BLaER1 treated with 17β-estradiol and CSF1 and Interleukin-3, amounts not matched to agents 10 nM and 100 nM (cell line): ENCODE data around the gene AP1B1.

ENCODE experiments used
- H3K27ac ChIP-seq, 11 experiments: shearing (Covaris generic); formaldehyde crosslinking; 2 replicates each; pipeline ENCODE4 v1.8.1; 2022
- H3K27me3 ChIP-seq, 11 experiments: shearing (Covaris generic); formaldehyde crosslinking; 2 replicates each; pipeline ENCODE4 v1.8.1; 2022
- H3K36me3 ChIP-seq, 11 experiments: shearing (Covaris generic); formaldehyde crosslinking; 2 replicates each; pipeline ENCODE4 v1.8.1; 2022
- H3K4me1 ChIP-seq, 10 experiments: shearing (Covaris generic); formaldehyde crosslinking; 2 replicates each; pipeline ENCODE4 v1.8.1; 2022
- H3K4me2 ChIP-seq, 11 experiments: shearing (Covaris generic); formaldehyde crosslinking; 2 replicates each; pipeline ENCODE4 v1.8.1; 2022
- H3K4me3 ChIP-seq, 10 experiments: shearing (Covaris generic); formaldehyde crosslinking; 2 replicates each; pipeline ENCODE4 v1.8.1; 2022
- H3K9ac ChIP-seq, 11 experiments: shearing (Covaris generic); formaldehyde crosslinking; 2 replicates each; pipeline ENCODE4 v1.8.1; 2022
- H3K9me3 ChIP-seq, 11 experiments: shearing (Covaris generic); formaldehyde crosslinking; replicated peaks in 1 of 11; 2 replicates each; pipeline ENCODE4 v1.8.1; 2022
- H4K20me1 ChIP-seq, 11 experiments: shearing (Covaris generic); formaldehyde crosslinking; 2 replicates each; pipeline ENCODE4 v1.8.1; 2022
- Cebpa-rat ChIP-seq, 11 experiments: shearing (Covaris generic); IDR thresholded peaks; 2 replicates each; pipeline ENCODE4 v1.8.1; 2022

AP1B1 gene

DNA sequence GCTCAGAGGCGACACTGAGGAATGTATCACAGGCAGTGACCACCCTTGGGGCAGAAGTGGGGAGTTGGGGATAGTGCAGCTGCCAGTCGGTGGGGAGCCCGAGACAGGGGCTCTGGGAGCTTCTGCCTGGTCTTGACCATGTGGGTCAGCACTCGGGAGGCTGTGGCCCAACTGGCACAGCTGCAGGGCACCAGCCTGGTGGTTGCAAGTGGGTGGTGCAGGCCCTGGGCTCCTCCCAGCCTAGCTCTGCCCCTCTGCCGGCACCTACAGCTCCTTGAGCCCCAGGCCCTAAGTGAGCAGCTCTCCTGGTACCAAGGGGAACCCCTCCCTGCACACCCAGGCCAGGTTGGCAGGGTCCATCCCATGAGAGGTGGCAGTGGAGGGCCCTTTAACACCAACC, 60.3 kb downstream of the AP1B1 start:
- Histone ChIP-seq H3K9ac (peak overlapping the region in 5 of 11 experiments; percentile 26 to 74 (median 56); a peak in 8 of 22 replicates), H3K36me3 (peaks cover 19 to 75% (median 46%) of the 10 kb centered on the region in 11 experiments; a peak in 21 of 22 replicates), H3K4me1 (peaks cover 44 to 70% (median 63%) of the 10 kb centered on the region in 10 experiments), H3K27ac (peak overlapping the region in 5 of 11 experiments; percentile 3 to 79 (median 78); a peak in 9 of 22 replicates), H3K4me2 (peak overlapping the region in 9 of 11 experiments; percentile 80 to 98 (median 89); a peak in 18 of 22 replicates), H3K9me3 (no peaks in the 10 kb centered on the region), H4K20me1 (peaks cover 8 to 79% (median 22%) of the 10 kb centered on the region in 11 experiments; a peak in 18 of 22 replicates), H3K27me3 (no peaks in the 10 kb centered on the region), H3K4me3 (peak overlapping the region in 2 of 10 experiments; percentile 20 to 22; a peak in 2 of 20 replicates)
- TF ChIP-seq Cebpa-rat (IDR thresholded peaks at IDR 0.05), result no peak

- peaks cover 19 to 66% (median 46%) of the 10 kb centered on the region in 11 experiments; a peak in 21 of 22 replicates for H3K36me3 ChIP-seq
- H3K4me1 ChIP-seq, result peaks cover 36 to 62% (median 55%) of the 10 kb centered on the region in 10 experiments
- TF ChIP-seq Cebpa-rat (IDR thresholded peaks at IDR 0.05), result no peak
These were observed 61.1 kb downstream of the AP1B1 start for GRCh38 chr22:29327089-29327764.

GRCh38 chr22:29326481-29326880, 61.9 kb downstream of the AP1B1 start:
- Histone ChIP-seq H4K20me1 (peaks cover 8 to 63% (median 22%) of the 10 kb centered on the region in 11 experiments; a peak in 18 of 22 replicates), H3K27ac (peak overlapping the region in 1 of 11 experiments; percentile 78; a peak in 2 of 22 replicates), H3K4me2 (peak overlapping the region in 4 of 11 experiments; percentile 89 to 98 (median 93); a peak in 4 of 22 replicates), H3K9ac (no peak overlapping the region), H3K36me3 (peaks cover 19 to 59% (median 44%) of the 10 kb centered on the region in 11 experiments; a peak in 21 of 22 replicates), H3K4me3 (no peak overlapping the region), H3K4me1 (peaks cover 28 to 54% (median 47%) of the 10 kb centered on the region in 10 experiments; a peak in 19 of 20 replicates), H3K27me3 (no peaks in the 10 kb centered on the region), H3K9me3 (no peaks in the 10 kb centered on the region)
- no peak for TF ChIP-seq Cebpa-rat (IDR thresholded peaks at IDR 0.05)

More at GRCh38 chr22:29327089-29327764, 61.1 kb downstream of the AP1B1 start:
- Histone ChIP-seq H3K4me2 (peak overlapping the region in 6 of 11 experiments; percentile 3 to 98 (median 93); a peak in 11 of 22 replicates), H4K20me1 (peaks cover 8 to 71% (median 22%) of the 10 kb centered on the region in 11 experiments; a peak in 18 of 22 replicates), H3K27ac (peak overlapping the region in 3 of 11 experiments; percentile 18 to 78 (median 66); a peak in 3 of 22 replicates), H3K9ac (peak overlapping the region in 4 of 11 experiments; percentile 45 to 74 (median 64); a peak in 5 of 22 replicates), H3K9me3 (no peaks in the 10 kb centered on the region), H3K27me3 (no peaks in the 10 kb centered on the region), H3K4me3 (no peak overlapping the region)

- Histone ChIP-seq H3K4me3 (no peak overlapping the region), H3K27me3 (no peaks in the 10 kb centered on the region), H3K27ac (no peak overlapping the region), H3K9ac (no peak overlapping the region), H3K9me3 (no peaks in the 10 kb centered on the region), H3K4me1 (peaks cover 22 to 52% (median 42%) of the 10 kb centered on the region in 10 experiments; a peak in 19 of 20 replicates), H3K4me2 (no peak overlapping the region), H4K20me1 (peaks cover 8 to 57% (median 22%) of the 10 kb centered on the region in 11 experiments; a peak in 18 of 22 replicates), H3K36me3 (peaks cover 14 to 53% (median 38%) of the 10 kb centered on the region in 11 experiments; a peak in 20 of 22 replicates)
- no peak for TF ChIP-seq Cebpa-rat (IDR thresholded peaks at IDR 0.05)
These were observed 62.5 kb downstream of the AP1B1 start for GRCh38 chr22:29325785-29326315.

DNA sequence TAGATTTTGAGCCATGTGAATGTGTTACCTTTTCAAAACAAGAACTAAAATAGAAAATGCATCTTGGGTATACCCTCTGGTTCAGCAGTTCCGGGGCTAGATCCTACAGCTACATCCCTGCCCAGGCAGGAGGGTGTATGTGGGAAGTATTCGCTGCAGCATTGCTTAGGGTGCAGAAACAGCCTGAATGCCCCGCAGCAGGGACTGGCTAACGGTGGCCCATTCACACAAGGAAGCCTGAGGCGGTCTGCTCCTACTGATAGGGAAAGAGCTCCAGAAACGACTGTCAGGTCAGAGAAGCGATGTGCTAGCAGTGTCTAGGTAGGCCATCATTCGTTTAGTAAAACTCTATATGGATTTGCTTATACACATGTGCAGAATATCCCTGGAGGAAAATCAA, 63.0 kb downstream of the AP1B1 start:
- Histone ChIP-seq H3K4me3 (no peak overlapping the region), H4K20me1 (peaks cover 8 to 52% (median 22%) of the 10 kb centered on the region in 11 experiments; a peak in 18 of 22 replicates), H3K4me2 (no peak overlapping the region), H3K4me1 (peaks cover 17 to 52% (median 41%) of the 10 kb centered on the region in 10 experiments; a peak in 19 of 20 replicates), H3K27ac (no peak overlapping the region), H3K9ac (no peak overlapping the region), H3K27me3 (no peaks in the 10 kb centered on the region), H3K36me3 (peaks cover 13 to 48% (median 33%) of the 10 kb centered on the region in 11 experiments; a peak in 20 of 22 replicates), H3K9me3 (no peaks in the 10 kb centered on the region)
- TF ChIP-seq Cebpa-rat (IDR thresholded peaks at IDR 0.05), result no peak

DNA sequence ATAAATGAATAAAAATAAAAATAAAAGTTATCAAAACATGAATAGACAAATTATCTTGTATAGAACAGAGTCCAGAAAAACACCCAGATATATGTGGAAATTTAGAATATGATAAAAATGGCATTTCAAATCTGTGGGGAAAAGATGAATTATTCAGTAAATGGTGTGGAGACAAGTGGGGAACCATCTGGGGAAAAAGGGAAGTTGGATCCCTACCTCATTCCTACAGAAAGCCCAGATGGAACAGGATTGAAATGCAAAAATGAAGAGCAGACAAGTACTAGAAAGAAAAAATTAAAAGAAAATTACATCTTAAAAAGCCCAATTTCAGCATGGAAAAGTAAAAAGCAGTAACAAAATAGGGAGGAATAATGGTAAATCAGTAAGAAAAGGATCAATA, 64.7 kb downstream of the AP1B1 start:
- Histone ChIP-seq H3K9me3 (no peaks in the 10 kb centered on the region), H4K20me1 (peaks cover 0 to 39% (median 9%) of the 10 kb centered on the region in 11 experiments; a peak in 16 of 22 replicates), H3K4me2 (no peak overlapping the region), H3K9ac (no peak overlapping the region), H3K27ac (no peak overlapping the region), H3K4me3 (no peak overlapping the region), H3K4me1 (peaks cover 0 to 38% (median 24%) of the 10 kb centered on the region in 10 experiments; a peak in 16 of 20 replicates), H3K27me3 (no peaks in the 10 kb centered on the region), H3K36me3 (peaks cover 10 to 31% (median 25%) of the 10 kb centered on the region in 11 experiments; a peak in 20 of 22 replicates)
- TF ChIP-seq Cebpa-rat (IDR thresholded peaks at IDR 0.05), result no peak

DNA sequence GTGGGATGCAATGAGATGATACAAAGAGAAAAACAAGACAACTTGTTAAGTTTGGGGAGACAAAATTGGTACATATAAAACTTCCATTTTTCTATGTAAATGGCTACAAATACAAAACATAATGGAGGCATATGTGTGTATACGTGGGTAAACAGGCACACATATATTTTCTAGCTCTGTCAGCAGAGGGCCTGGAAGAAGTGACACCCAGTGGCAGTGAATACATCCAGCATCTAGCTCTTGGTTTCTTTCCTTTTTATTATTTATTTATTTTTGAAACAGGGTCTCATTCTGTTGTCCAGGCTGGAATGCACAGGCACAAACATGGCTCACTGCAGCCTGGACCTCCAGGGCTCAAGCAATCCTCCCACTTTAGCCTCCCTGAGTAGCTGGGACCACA, 67.8 kb downstream of the AP1B1 start:
- H3K4me2 ChIP-seq, result peak overlapping the region in 2 of 11 experiments; percentile 3 to 26; a peak in 3 of 22 replicates
- no peak for TF ChIP-seq Cebpa-rat (IDR thresholded peaks at IDR 0.05)

DNA sequence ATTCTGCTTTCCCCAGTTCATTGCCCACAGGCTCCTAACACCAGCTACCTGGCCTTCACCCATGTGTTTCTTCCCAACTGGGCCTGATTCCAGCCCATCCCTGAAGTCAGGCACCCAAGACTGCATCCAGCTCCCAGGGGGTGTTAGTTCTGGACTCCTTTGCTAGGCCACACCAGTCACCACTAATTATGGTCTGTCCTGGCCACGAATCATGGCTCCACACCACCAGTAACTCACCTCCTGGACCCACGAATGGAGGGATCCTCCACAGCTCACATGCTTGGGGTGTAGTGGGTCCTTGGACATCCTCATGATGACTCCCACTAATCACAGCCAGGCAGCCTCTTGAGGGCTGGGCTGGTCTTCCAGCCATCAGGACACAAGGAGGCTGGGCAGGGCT, 69.3 kb downstream of the AP1B1 start:
- Histone ChIP-seq H3K9me3 (peaks cover 0 to 5% (median 0%) of the 10 kb centered on the region in 11 experiments; a peak in 1 of 22 replicates), H4K20me1 (peaks cover 0 to 24% (median 12%) of the 10 kb centered on the region in 11 experiments; a peak in 10 of 22 replicates), H3K27ac (no peak overlapping the region), H3K4me3 (no peak overlapping the region), H3K36me3 (peaks cover 0 to 4% (median 0%) of the 10 kb centered on the region in 11 experiments; a peak in 2 of 22 replicates), H3K27me3 (peaks cover 32 to 36% (median 35%) of the 10 kb centered on the region in 11 experiments), H3K4me2 (no peak overlapping the region), H3K4me1 (peaks cover 6 to 18% (median 12%) of the 10 kb centered on the region in 10 experiments; a peak in 13 of 20 replicates), H3K9ac (no peak overlapping the region)
- TF ChIP-seq Cebpa-rat (IDR thresholded peaks at IDR 0.05), result no peak

More for the DNA sequence above, 67.8 kb downstream of the AP1B1 start:
- 0 out of 22 replicates have a peak, but pooled peaks cover 0 to 5% (median 0%) of the 10 kb centered on the region in 11 experiments for H3K9me3 ChIP-seq
- peaks cover 0 to 4% (median 0%) of the 10 kb centered on the region in 11 experiments; a peak in 3 of 22 replicates for H3K36me3 ChIP-seq
- H3K9ac ChIP-seq, result no peak overlapping the region
- no peak overlapping the region for H3K4me3 ChIP-seq
- H4K20me1 ChIP-seq, result peaks cover 0 to 14% (median 0%) of the 10 kb centered on the region in 11 experiments; a peak in 4 of 22 replicates
- no peak overlapping the region for H3K27ac ChIP-seq
- peaks cover 0 to 14% (median 5%) of the 10 kb centered on the region in 10 experiments; a peak in 7 of 20 replicates for H3K4me1 ChIP-seq
- H3K27me3 ChIP-seq, result peaks cover 17 to 21% (median 20%) of the 10 kb centered on the region in 11 experiments
